ENCODE measurements around the gene TAP1. TPM values are rescaled to one million over a fixed set of nuclear protein-coding genes. Genes with fewer than 3 reads are reported as not detected.

TAP1 gene
- total RNA-seq, 1 donor from 2014 or later, result 51.2 TPM

- intact Hi-C loops (cut with DNase I), result no loop called here
- no peak for DNase-seq (ENCODE audit: low spot score in 2 of 2)
- H3K36me3 ChIP-seq, result peaks cover 34 to 37% of the 10 kb centered on the region in 2 donors
- TF ChIP-seq CTCF (IDR thresholded peaks at IDR 0.05), result no peak
- no peak overlapping the region for H3K4me3 ChIP-seq
- H3K27ac ChIP-seq, result no peak overlapping the region
- no peaks in the 10 kb centered on the region for H3K4me1 ChIP-seq
- no peaks in the 10 kb centered on the region for H3K27me3 ChIP-seq
- no peaks in the 10 kb centered on the region for H3K9me3 ChIP-seq
Measured at GRCh38 chr6:32830017-32830416, 23.5 kb downstream of the TAP1 start.

- Histone ChIP-seq H3K4me1 (no peaks in the 10 kb centered on the region), H3K27me3 (no peaks in the 10 kb centered on the region), H3K36me3 (peaks cover 34% of the 10 kb centered on the region in 2 donors), H3K9me3 (no peaks in the 10 kb centered on the region), H3K27ac (no peak overlapping the region), H3K4me3 (no peak overlapping the region)
- no peak for TF ChIP-seq CTCF (IDR thresholded peaks at IDR 0.05)
- no peak for DNase-seq (ENCODE audit: low spot score in 2 of 2)
- intact Hi-C loops (cut with DNase I), result loop anchor here (5.0 kb wide), 1 partner anchor 38 kb away; no protein-coding TSS in a partner anchor
Measured at GRCh38 chr6:32829495-32829894, 24.0 kb downstream of the TAP1 start.

- intact Hi-C loops (cut with DNase I), result loop anchor here (5.0 kb wide), 1 partner anchor 40 kb away; no protein-coding TSS in a partner anchor
- TF ChIP-seq CTCF (IDR thresholded peaks at IDR 0.05), result no peak
- DNase-seq (ENCODE audit: low spot score in 2 of 2), result no peak
- H3K27ac ChIP-seq, result no peak overlapping the region
- no peaks in the 10 kb centered on the region for H3K4me1 ChIP-seq
- H3K36me3 ChIP-seq, result peaks cover 27 to 29% of the 10 kb centered on the region in 2 donors
- no peaks in the 10 kb centered on the region for H3K27me3 ChIP-seq
- no peak overlapping the region for H3K4me3 ChIP-seq
- no peaks in the 10 kb centered on the region for H3K9me3 ChIP-seq
Measured at GRCh38 chr6:32827025-32827424, 26.5 kb downstream of the TAP1 start.

GRCh38 chr6:32825966-32826365 is 27.5 kb downstream of the TAP1 start:
- no peak for DNase-seq (ENCODE audit: low spot score in 2 of 2)
- H3K4me3 ChIP-seq, result no peak overlapping the region
- intact Hi-C loops (cut with DNase I), result loop anchor here (5.0 kb wide), 1 partner anchor 41 kb away; no protein-coding TSS in a partner anchor
- no peaks in the 10 kb centered on the region for H3K27me3 ChIP-seq
- H3K4me1 ChIP-seq, result no peaks in the 10 kb centered on the region
- no peaks in the 10 kb centered on the region for H3K9me3 ChIP-seq
- no peak overlapping the region for H3K27ac ChIP-seq
- H3K36me3 ChIP-seq, result peaks cover 21 to 24% of the 10 kb centered on the region in 2 donors
- peak in 2 of 3 experiments; percentile 30 to 46 for TF ChIP-seq CTCF (IDR thresholded peaks at IDR 0.05)

- no peak overlapping the region for H3K4me3 ChIP-seq
- H3K4me1 ChIP-seq, result no peaks in the 10 kb centered on the region
- no peak overlapping the region for H3K27ac ChIP-seq
- TF ChIP-seq CTCF (IDR thresholded peaks at IDR 0.05), result no peak
- intact Hi-C loops (cut with DNase I), result no loop called here
- no peak for DNase-seq (ENCODE audit: low spot score in 2 of 2)
- no peaks in the 10 kb centered on the region for H3K36me3 ChIP-seq
- no peaks in the 10 kb centered on the region for H3K27me3 ChIP-seq
- no peaks in the 10 kb centered on the region for H3K9me3 ChIP-seq
Measured at GRCh38 chr6:32819729-32820128, 33.8 kb downstream of the TAP1 start.

GRCh38 chr6:32818867-32819266 is 34.6 kb downstream of the TAP1 start:
- intact Hi-C loops (cut with DNase I), result no loop called here
- Histone ChIP-seq H3K27ac (no peak overlapping the region), H3K36me3 (no peaks in the 10 kb centered on the region), H3K4me1 (no peaks in the 10 kb centered on the region), H3K27me3 (no peaks in the 10 kb centered on the region), H3K9me3 (no peaks in the 10 kb centered on the region), H3K4me3 (no peak overlapping the region)
- no peak for DNase-seq (ENCODE audit: low spot score in 2 of 2)
- no peak for TF ChIP-seq CTCF (IDR thresholded peaks at IDR 0.05)
